PC-9 (cell line): ENCODE data around the gene TNN. TPM values are rescaled to one million over a fixed set of nuclear protein-coding genes. Genes with fewer than 3 reads are reported as not detected.

Experiments
- BruUV-seq: library from RNA; stranded (reverse); fragments of 400-500 nt; replicated peaks from 2 replicates; lab custom pipeline; 2021; lab: Mats Ljungman, UMichigan
- CTCF ChIA-PET: fragments of 300-600 bp; sonication (Branson Sonifier 250); formaldehyde crosslinking; loops from one replicate; lab custom pipeline; 2022; ENCODE audit warnings: antibody characterized with exemption; lab: Charles Lee
- POLR2A ChIA-PET: fragments of 300-600 bp; sonication (Branson Sonifier 250); formaldehyde crosslinking; loops from one replicate; lab custom pipeline; 2022; ENCODE audit warnings: antibody characterized with exemption; ENCODE audit not compliant: unreplicated experiment; lab: Charles Lee
- DNase-seq, 2 experiments: peaks; one replicate each; pipeline versions ENCODE4 v3.0.0 to v3.0.0-alpha.2; 2015 to 2022; ENCODE audit warnings: mixed read lengths in 1 of 2
- H2AFZ ChIP-seq: fragments of 200-600 bp; sonication (generic); 2 replicates; pipeline ENCODE4 v1.8.1; 2017; ENCODE audit warnings: antibody characterized with exemption
- H3F3A ChIP-seq: fragments of 200-600 bp; sonication (generic); 2 replicates; pipeline ENCODE4 v1.8.1; 2017; ENCODE audit warnings: antibody characterized with exemption, mild to moderate bottlenecking, low read depth; ENCODE audit not compliant: insufficient read depth
- H3K27ac ChIP-seq: fragments of 200-600 bp; sonication (generic); 2 replicates; pipeline ENCODE4 v1.6.1; 2016; ENCODE audit warnings: mixed run types
- H3K27me3 ChIP-seq: fragments of 200-600 bp; sonication (generic); 2 replicates; pipeline ENCODE4 v1.6.1; 2016; ENCODE audit warnings: low read depth, mixed run types; ENCODE audit not compliant: insufficient read depth
- H3K36me3 ChIP-seq: fragments of 200-600 bp; sonication (generic); 2 replicates; pipeline ENCODE4 v1.6.1; 2016; ENCODE audit warnings: low read depth, mixed run types
- H3K4me1 ChIP-seq: fragments of 200-600 bp; sonication (generic); replicated peaks from 2 replicates; pipeline ENCODE4 v1.6.1; 2016; ENCODE audit warnings: mixed run types; ENCODE audit not compliant: insufficient read depth
- H3K4me2 ChIP-seq: fragments of 200-600 bp; sonication (generic); 2 replicates; pipeline ENCODE4 v1.6.1; 2017; ENCODE audit warnings: mixed run types
- H3K4me3 ChIP-seq: fragments of 200-600 bp; sonication (generic); 2 replicates; pipeline ENCODE4 v1.6.1; 2016; ENCODE audit warnings: mixed run types
- H3K79me2 ChIP-seq: fragments of 200-600 bp; sonication (generic); 2 replicates; pipeline ENCODE4 v1.6.1; 2017; ENCODE audit warnings: low read depth, mixed run types
- H3K9me2 ChIP-seq: fragments of 200-600 bp; sonication (generic); 2 replicates; pipeline ENCODE4 v1.8.1; 2017; ENCODE audit warnings: mild to moderate bottlenecking; ENCODE audit not compliant: insufficient read depth
- H3K9me3 ChIP-seq: fragments of 200-600 bp; sonication (generic); 2 replicates; pipeline ENCODE4 v1.8.1; 2016; ENCODE audit warnings: low read depth; ENCODE audit not compliant: insufficient read depth
- H4K20me1 ChIP-seq: fragments of 200-600 bp; sonication (generic); 2 replicates; pipeline ENCODE4 v1.8.1; 2017; ENCODE audit not compliant: insufficient read depth
- CTCF ChIP-seq: fragments of 200-600 bp; sonication (generic); conservative IDR thresholded peaks from 2 replicates; pipeline ENCODE4 v1.6.1; 2017; ENCODE audit warnings: mixed run types, antibody characterized with exemption, mild to moderate bottlenecking, moderate library complexity
- EZH2 ChIP-seq: fragments of 200-600 bp; sonication (generic); IDR thresholded peaks from 2 replicates; pipeline ENCODE4 v1.8.0; 2017; ENCODE audit warnings: antibody characterized with exemption, low read depth
- intact Hi-C: fragments of 100-400 bp; cut with micrococcal nuclease; formaldehyde crosslinking; loops from one replicate; pipeline ENCODE4 v1.10.0; 2022; ENCODE audit not compliant: unreplicated experiment
- total RNA-seq: library from RNA; stranded (reverse); gene quantifications from 2 replicates; pipeline ENCODE4 v1.2.3, GENCODE V29; 2021

TNN gene
- total RNA-seq, 1 experiment from 2014 or later, result not detected

GRCh38 chr1:175073061-175073460 lies 5.4 kb downstream of the TNN start:
- no peaks in the 10 kb centered on the region; the same call in 1 of the 2 replicates for H4K20me1 ChIP-seq
- H3K9me3 ChIP-seq, result no peaks in the 10 kb centered on the region
- POLR2A ChIA-PET, result no interaction called here
- H3K9me2 ChIP-seq, result no peaks in the 10 kb centered on the region
- no peak overlapping the region for H3K4me3 ChIP-seq
- H3K4me2 ChIP-seq, result no peak overlapping the region
- H3K4me1 ChIP-seq, result no peaks in the 10 kb centered on the region
- peaks cover 8% of the 10 kb centered on the region; the same call in 1 of the 2 replicates for H3K27me3 ChIP-seq
- TF ChIP-seq EZH2 (no peak), CTCF (no peak)
- no peaks in the 10 kb centered on the region for H3K79me2 ChIP-seq
- no peaks in the 10 kb centered on the region for H3F3A ChIP-seq
- no peak overlapping the region for H2AFZ ChIP-seq
- DNase-seq, result no peak
- H3K27ac ChIP-seq, result no peak overlapping the region
- no TSS peak for BruUV-seq
- CTCF ChIA-PET, result no interaction called here
- no peaks in the 10 kb centered on the region for H3K36me3 ChIP-seq
- intact Hi-C loops, result no loop called here

GRCh38 chr1:175073633-175074032 lies 6.0 kb downstream of the TNN start:
- no peak for TF ChIP-seq EZH2
- no peak for TF ChIP-seq CTCF
- Histone ChIP-seq H3K9me2 (no peaks in the 10 kb centered on the region), H3K4me3 (no peak overlapping the region), H3K27me3 (peaks cover 8% of the 10 kb centered on the region; the same call in 1 of the 2 replicates), H4K20me1 (no peaks in the 10 kb centered on the region), H2AFZ (no peak overlapping the region), H3K79me2 (no peaks in the 10 kb centered on the region), H3K27ac (no peak overlapping the region), H3K4me1 (no peaks in the 10 kb centered on the region), H3F3A (no peaks in the 10 kb centered on the region), H3K4me2 (no peak overlapping the region), H3K9me3 (no peaks in the 10 kb centered on the region), H3K36me3 (no peaks in the 10 kb centered on the region)
- intact Hi-C loops, result no loop called here
- POLR2A ChIA-PET, result no interaction called here
- no peak for DNase-seq
- BruUV-seq, result no TSS peak
- CTCF ChIA-PET, result no interaction called here

DNA sequence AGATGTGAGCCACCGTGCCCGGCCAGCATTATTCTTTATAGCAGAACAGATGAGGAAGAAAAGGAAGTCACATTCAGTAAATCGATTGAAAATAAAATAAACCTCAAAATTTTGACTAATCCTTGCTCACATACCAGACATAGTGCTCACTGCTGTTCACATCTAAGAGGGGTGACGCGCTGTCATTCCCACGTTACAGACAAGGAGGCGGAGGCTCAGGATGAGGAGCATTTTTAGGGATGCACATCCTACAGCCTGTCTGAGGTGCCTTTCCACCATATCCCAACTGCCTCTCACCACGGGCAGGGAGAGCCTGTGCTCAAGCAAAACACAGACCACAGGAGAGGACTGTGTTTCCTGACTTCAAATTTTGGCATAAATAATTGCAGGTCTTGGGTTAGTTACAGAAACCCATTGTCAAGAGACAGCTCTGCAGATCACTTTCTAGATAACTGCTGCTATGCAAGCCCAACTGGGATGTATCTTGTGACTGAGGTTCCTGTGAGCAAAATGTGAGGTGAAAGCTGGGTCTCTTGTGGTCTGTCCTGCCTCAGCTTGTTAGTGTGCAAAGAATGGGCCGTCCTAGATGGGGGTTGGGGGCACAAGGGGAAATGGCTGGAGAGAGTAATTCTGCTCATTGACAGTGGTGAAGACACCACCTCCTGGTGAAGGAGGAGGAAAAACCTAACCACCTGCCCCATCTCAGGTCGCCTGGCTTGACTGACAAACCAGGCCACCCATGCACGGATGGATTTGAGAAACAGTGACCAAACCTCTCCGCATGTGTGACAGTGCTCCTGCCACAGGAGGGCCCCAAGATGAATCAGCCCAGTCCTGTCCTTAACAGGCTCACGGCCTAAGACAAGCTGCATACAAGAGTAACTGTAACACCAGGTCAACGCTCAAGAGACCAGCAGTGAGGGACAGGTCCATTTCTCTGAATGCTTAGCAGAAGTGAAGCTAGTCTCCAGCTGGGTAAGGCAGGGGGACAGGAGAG lies 8.2 kb downstream of the TNN start:
- no TSS peak for BruUV-seq
- no peak for DNase-seq

More for the DNA sequence above, 8.2 kb downstream of the TNN start:
- no peaks in the 10 kb centered on the region for H3K9me2 ChIP-seq
- ChIA-PET POLR2A (no interaction called here), CTCF (interaction anchor here (0.9 kb wide), 1 partner anchor 49 kb away, joined by 3 read pairs; no protein-coding TSS in a partner anchor)
- no peaks in the 10 kb centered on the region for H3K36me3 ChIP-seq
- H3K27me3 ChIP-seq, result peaks cover 11% of the 10 kb centered on the region; the same call in 1 of the 2 replicates
- H3K9me3 ChIP-seq, result no peaks in the 10 kb centered on the region
- H3K4me1 ChIP-seq, result no peaks in the 10 kb centered on the region
- H3K4me3 ChIP-seq, result no peak overlapping the region
- TF ChIP-seq EZH2 (no peak), CTCF (no peak)
- H2AFZ ChIP-seq, result no peak overlapping the region
- H4K20me1 ChIP-seq, result no peaks in the 10 kb centered on the region
- no peaks in the 10 kb centered on the region for H3K79me2 ChIP-seq
- H3K27ac ChIP-seq, result no peak overlapping the region
- intact Hi-C loops, result no loop called here
- H3K4me2 ChIP-seq, result no peak overlapping the region
- H3F3A ChIP-seq, result no peaks in the 10 kb centered on the region
